PFSK-1 (cell line): ENCODE measurements around the gene TCF20. TPM values are rescaled to one million over a fixed set of nuclear protein-coding genes. Genes with fewer than 3 reads are reported as not detected.

ENCODE experiments used
- FOXP2 ChIP-seq: optimal IDR thresholded peaks from 2 replicates; pipeline ENCODE3; 2011; ENCODE audit warnings: borderline replicate concordance, control low read depth, inconsistent platforms; ENCODE audit not compliant: insufficient read depth; ENCODE audit errors: extremely low read length, extremely low read depth
- POLR2AphosphoS5 ChIP-seq: IDR thresholded peaks from 2 replicates; pipeline ENCODE4 v1.6.1; 2012; ENCODE audit warnings: low read depth, mild to moderate bottlenecking, control low read depth, low read length, moderate library complexity
- SIN3A ChIP-seq: IDR thresholded peaks from 2 replicates; pipeline ENCODE4 v1.6.1; 2012; ENCODE audit warnings: mild to moderate bottlenecking, low read length, moderate library complexity, borderline replicate concordance; ENCODE audit not compliant: insufficient read depth
- TAF1 ChIP-seq: IDR thresholded peaks from 2 replicates; pipeline ENCODE4 v1.6.1; 2012; ENCODE audit warnings: low read length, control low read depth, borderline replicate concordance; ENCODE audit not compliant: insufficient read depth
- polyA plus RNA-seq: library from polyadenylated mRNA; unstranded; fragments of >200 nt; gene quantifications from one replicate; pipeline ENCODE4 v1.2.1, GENCODE V29; 2012; ENCODE audit warnings: low read depth, missing spikeins; ENCODE audit not compliant: insufficient read length
- TF ChIP-seq, protein P1 (sequence below), 2 experiments: IDR thresholded peaks; 2 replicates each; pipeline versions ENCODE4 v1.6.1 to v1.8.0; 2011 to 2012; ENCODE audit warnings: low read depth in 2 of 2, low read length in 2 of 2, control low read depth in 1 of 2, inconsistent platforms in 1 of 2, mild to moderate bottlenecking in 1 of 2, moderate library complexity in 1 of 2; ENCODE audit not compliant: insufficient read depth in 1 of 2

Gene TCF20
- 26.4 TPM for polyA plus RNA-seq

DNA sequence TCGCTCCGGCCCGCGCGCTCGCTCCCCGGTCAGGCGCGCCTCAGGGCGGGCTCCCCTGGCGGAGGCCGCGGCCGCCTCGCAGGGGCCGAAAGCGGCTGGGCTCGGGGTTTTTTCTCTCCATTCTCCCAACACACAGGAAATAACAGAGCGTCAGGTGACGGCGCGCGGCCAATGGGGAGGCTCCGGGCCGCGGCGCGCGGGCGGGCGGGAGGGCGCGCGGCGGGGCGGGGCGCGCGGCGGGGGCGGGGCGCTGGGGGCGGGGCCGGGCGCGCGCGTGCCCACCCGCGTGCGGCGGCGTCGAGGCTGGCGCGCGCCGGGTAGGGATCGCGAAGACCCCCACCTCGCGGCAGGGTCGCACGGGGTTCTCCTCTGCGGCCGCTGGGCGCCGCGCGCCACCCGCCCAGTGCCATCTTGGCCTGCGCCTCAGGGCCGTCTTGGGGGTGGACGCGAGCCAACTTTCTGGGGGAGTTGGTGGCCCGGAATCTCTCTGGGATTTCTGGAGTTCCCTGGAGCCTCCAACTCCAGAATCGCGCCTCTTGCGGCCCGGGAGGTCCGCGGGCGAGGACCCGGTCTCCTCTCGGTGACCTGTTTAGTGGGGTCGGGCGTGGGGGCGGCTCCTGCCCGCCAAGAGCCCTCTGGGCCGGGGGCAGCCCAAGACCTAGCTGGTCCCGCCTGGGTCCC lies at the start of gene TCF20:
Gene TCF20, minus strand, starts transcription at position 144 of the 681 bp plus-strand sequence. CDS start 55,348 bp downstream, outside the sequence.
- TF ChIP-seq SIN3A: no peak
- 0 out of 2 replicates have a peak, but pooled peaks have one; percentile 34 for TF ChIP-seq TAF1

DNA sequence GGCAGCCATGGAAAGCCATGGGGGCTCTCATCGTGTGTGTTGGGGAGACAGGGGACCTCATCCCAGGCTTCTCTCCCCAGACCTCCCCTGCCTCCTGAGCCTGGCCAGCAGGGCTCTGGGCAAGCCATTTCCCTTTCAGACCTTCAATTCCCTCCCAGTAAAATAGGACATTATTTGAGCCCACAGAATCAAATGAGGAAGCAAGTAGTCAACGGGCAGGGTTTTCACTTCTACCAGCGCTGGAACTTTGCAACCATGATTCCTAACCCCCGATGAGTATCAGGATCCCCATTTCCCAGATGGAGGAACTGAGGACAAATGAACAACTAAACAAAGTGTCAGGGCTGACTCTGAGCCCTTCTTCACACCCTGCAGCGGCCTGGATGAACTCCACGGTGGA lies 48.9 kb upstream of the TCF20 start:
- TF ChIP-seq TAF1 (no peak), FOXP2 (no peak), SIN3A (no peak), POLR2AphosphoS5 (no peak)
- TF ChIP-seq, protein P1, sequence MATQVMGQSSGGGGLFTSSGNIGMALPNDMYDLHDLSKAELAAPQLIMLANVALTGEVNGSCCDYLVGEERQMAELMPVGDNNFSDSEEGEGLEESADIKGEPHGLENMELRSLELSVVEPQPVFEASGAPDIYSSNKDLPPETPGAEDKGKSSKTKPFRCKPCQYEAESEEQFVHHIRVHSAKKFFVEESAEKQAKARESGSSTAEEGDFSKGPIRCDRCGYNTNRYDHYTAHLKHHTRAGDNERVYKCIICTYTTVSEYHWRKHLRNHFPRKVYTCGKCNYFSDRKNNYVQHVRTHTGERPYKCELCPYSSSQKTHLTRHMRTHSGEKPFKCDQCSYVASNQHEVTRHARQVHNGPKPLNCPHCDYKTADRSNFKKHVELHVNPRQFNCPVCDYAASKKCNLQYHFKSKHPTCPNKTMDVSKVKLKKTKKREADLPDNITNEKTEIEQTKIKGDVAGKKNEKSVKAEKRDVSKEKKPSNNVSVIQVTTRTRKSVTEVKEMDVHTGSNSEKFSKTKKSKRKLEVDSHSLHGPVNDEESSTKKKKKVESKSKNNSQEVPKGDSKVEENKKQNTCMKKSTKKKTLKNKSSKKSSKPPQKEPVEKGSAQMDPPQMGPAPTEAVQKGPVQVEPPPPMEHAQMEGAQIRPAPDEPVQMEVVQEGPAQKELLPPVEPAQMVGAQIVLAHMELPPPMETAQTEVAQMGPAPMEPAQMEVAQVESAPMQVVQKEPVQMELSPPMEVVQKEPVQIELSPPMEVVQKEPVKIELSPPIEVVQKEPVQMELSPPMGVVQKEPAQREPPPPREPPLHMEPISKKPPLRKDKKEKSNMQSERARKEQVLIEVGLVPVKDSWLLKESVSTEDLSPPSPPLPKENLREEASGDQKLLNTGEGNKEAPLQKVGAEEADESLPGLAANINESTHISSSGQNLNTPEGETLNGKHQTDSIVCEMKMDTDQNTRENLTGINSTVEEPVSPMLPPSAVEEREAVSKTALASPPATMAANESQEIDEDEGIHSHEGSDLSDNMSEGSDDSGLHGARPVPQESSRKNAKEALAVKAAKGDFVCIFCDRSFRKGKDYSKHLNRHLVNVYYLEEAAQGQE (IDR thresholded peaks at IDR 0.05; ENCODE audit: insufficient read depth in 1 of 2, low read depth in 2 of 2, low read length in 2 of 2): no peak

DNA sequence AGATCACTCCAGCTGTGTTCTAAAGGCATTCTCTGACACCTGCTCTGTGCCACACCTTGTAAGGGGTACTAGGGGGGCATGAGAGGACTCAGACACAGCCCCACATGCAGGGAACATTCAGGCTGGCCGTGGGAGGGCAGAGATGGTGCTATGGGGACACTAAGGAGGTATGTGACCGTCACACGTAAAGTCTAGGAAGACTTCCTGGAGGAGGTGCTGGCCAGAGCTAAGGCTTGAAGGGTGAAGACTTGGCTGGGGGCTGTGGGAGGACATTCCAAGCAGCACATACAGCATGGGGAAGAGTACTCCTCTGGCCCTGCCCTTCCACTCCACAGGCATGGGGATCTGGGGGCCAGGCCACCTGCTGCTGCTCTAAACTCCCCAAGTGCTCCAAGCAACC lies 48.5 kb upstream of the TCF20 start:
- TF ChIP-seq FOXP2: no peak
- TF ChIP-seq POLR2AphosphoS5: no peak
- TF ChIP-seq TAF1: no peak
- TF ChIP-seq, protein P1 (IDR thresholded peaks at IDR 0.05; ENCODE audit: insufficient read depth in 1 of 2, low read depth in 2 of 2, low read length in 2 of 2): no peak
- no peak for TF ChIP-seq SIN3A

DNA sequence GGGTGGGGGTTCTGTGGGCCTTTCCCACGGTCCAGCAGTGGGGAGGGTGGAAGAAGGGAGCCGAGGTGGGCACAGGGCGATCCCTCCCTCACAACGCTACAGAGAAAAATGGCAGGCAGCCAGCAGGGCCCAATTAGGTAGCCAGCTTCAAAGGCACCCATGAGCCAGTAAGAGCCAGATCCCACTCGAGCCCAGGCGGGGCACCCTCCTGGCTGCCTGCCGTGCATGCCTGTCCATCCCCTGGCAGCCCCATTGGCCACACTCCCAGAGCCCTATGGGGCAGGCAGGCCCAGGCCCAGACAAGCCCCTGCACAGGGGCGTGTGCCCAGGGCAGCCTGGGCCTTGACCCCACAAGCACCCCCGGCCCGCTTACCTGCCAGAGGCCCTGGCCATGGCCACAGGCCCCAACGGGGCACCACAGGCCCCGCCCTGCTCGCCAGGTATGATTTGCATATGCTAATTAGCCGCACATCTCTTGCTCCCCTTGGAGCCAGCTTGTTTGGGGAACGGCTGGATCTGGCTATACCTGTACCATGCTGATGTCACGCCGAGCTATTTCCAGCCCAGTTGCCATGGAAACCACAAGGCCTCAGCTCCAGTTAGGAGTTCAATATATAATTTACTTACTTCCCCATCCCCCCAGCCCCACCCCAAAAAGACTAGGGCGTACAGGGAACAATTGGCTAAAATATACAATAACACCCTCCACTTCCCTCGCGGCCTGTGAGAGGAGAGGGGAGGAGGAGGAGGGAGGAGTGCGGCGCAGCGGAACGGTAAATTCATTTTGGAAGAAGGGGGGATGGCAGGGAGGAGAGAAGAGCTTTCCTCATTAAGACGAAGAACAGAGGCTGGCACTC lies 47.5 kb upstream of the TCF20 start:
- TF ChIP-seq, protein P1 (IDR thresholded peaks at IDR 0.05; ENCODE audit: insufficient read depth in 1 of 2, low read depth in 2 of 2, low read length in 2 of 2): no peak
- TF ChIP-seq POLR2AphosphoS5: no peak
- no peak for TF ChIP-seq SIN3A
- TF ChIP-seq FOXP2: no peak
- TF ChIP-seq TAF1: no peak

DNA sequence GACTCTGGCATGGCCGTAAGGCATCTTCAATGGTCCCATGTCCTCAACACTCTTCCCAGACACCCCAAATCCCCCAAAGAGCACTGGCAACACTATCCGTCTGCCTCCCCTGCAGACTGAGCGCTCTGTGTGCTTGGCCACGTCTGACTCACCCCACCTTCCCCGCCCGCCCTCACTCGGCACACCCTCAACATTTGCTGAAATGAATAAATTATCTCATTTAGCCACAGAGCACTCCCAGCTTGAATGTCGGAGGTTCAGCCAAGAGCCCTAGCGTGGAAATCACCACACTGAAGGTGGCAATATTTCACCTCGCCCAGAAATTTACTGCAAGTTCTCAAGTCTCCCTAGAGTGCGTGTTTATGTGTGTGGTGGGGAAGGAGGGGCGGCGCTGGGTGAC lies 46.6 kb upstream of the TCF20 start:
- TF ChIP-seq FOXP2: no peak
- no peak for TF ChIP-seq TAF1

DNA sequence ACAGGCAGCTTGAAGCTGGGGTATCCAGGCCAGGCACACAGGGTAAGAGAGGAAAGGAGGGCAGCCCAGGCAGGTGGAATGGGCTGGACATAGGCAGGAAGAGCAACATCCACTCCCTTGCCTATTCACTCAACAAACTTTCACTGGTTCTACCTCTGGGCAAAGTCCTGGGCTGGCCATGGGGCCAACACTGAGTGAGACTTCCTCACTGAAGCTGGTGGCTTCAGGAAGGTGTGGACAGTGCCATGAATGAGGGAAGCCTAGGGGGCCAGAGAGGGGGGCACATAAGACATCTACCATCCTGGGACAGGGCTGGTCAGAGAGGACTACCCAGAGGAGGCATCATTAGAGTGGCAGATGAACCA lies 44.9 kb upstream of the TCF20 start:
- TF ChIP-seq TAF1 (no peak), SIN3A (no peak), FOXP2 (no peak), POLR2AphosphoS5 (no peak)
- TF ChIP-seq, protein P1 (IDR thresholded peaks at IDR 0.05; ENCODE audit: insufficient read depth in 1 of 2, low read depth in 2 of 2, low read length in 2 of 2): no peak
